ENCODE measurements around the gene ZRANB2.

The ZRANB2 gene, protein sequence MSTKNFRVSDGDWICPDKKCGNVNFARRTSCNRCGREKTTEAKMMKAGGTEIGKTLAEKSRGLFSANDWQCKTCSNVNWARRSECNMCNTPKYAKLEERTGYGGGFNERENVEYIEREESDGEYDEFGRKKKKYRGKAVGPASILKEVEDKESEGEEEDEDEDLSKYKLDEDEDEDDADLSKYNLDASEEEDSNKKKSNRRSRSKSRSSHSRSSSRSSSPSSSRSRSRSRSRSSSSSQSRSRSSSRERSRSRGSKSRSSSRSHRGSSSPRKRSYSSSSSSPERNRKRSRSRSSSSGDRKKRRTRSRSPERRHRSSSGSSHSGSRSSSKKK

GRCh38 chr1:71080739-71081696, at the start of gene ZRANB2:
ZRANB2 (minus strand) TSS chr1:71081035; CDS start chr1:71080995, 40 bp downstream.
- DNase-seq = peak; percentile 92

- DNase-seq = no peak
Observed at GRCh38 chr1:71128060-71128459, 47.2 kb upstream of the ZRANB2 start.

- no peak for DNase-seq
Observed at GRCh38 chr1:71118086-71118485, 37.3 kb upstream of the ZRANB2 start.

GRCh38 chr1:71116729-71117128, 35.9 kb upstream of the ZRANB2 start:
- DNase-seq = no peak

- DNase-seq = no peak
Observed at GRCh38 chr1:71106658-71107322, 26.0 kb upstream of the ZRANB2 start.

GRCh38 chr1:71104417-71104816, 23.6 kb upstream of the ZRANB2 start:
- no peak for DNase-seq

GRCh38 chr1:71101839-71102376, 21.1 kb upstream of the ZRANB2 start:
- no peak for DNase-seq

- no peak for DNase-seq
Observed at GRCh38 chr1:71097428-71097827, 16.6 kb upstream of the ZRANB2 start.

- DNase-seq = no peak
Observed at GRCh38 chr1:71094913-71095312, 14.1 kb upstream of the ZRANB2 start.

GRCh38 chr1:71093938-71094337, 13.1 kb upstream of the ZRANB2 start:
- no peak for DNase-seq

DNA sequence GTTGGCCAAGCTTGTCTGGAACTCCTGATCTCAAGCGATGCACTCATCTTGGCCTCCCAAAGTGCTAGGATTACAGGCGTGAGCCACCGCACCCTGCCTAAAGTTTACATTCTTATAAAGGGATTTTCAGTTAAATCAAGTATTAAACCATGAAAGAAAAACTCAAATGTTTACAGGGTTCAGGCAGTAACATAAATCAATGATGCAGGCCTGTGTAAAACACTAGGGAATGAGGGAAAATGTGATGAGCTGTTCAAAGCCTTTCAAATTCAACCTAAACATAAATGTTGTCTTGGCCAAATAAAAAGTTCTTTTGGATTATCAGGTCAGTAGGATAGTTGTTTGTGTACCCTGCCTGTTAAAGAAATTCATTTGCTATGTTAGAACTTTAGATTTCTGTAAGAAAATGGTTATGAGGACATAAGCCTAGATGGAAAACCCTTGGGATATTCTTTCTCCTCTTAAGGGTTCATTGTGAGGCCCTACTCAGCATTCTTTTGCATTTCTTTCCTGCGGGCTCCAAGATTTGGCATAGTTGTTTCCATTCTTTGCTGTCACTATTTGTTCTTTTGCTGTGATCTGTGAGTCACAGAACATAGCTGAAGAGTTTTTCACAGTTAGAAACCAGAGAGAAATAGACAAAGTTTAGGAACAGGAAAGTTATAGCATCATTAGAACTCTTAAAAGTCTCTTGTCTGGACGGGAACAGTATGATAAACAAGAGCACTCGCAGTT, 8.9 kb upstream of the ZRANB2 start:
- DNase-seq = no peak

- no peak for DNase-seq
Observed at GRCh38 chr1:71088645-71089287, 7.9 kb upstream of the ZRANB2 start.

GRCh38 chr1:71087713-71088112, 6.9 kb upstream of the ZRANB2 start:
- DNase-seq = no peak

DNA sequence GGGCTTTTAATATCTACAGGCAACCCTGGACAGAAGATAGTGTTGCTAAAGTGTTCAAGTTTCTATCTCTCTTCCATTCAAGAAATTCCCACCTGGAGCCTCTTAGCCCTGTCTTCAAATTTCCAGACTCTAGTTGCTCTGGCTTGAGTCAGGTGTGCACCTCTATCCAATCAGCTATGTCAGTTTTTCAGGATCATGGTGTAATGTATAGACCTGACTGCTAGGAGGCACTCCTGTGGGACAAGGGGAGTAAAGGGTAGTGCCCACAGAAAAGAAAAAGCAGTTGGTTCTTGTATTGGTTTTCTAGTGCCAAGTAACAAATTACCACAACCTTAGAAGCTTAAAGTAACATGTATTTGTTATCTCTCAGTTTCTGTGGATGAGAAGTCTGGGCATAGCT, 6.2 kb upstream of the ZRANB2 start:
- DNase-seq = no peak

DNA sequence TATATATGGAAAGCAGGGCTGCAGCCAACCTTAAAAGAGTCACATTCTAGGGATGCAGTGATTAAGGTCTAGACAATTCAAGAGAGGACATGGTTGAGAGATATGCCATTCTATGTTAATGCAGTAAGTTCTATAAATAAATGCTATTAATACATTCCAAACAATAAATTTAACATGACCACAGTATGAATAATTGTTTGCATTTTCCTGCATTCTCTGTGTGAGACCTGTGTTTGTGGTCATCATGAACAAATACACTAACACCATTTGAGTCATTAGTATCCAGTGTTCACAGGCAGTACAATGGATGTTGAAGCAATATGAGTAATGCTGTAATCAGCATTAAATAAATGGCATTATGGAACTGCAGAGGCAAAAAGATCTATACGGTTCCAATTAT, 5.5 kb upstream of the ZRANB2 start:
- no peak for DNase-seq

DNA sequence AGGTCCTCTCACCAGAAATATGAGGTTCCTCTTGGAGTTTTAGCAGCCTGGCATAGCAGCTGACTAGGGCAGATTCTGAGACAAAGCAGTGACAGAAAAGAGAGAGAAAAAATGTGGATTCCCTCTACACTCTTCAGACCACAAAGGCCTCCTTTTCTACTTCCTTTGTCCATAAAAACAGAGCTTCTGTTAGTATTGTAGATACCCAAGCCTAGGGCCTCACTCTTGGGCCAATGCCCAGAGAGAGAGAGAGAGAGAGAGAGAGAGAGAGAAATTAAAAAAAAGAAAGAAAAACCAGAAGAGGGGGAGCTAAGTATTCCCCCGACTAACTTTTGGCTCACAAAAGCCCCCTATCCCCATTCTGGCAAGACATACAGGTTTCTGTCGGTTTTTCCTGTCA, 2.4 kb upstream of the ZRANB2 start:
- DNase-seq = no peak

DNA sequence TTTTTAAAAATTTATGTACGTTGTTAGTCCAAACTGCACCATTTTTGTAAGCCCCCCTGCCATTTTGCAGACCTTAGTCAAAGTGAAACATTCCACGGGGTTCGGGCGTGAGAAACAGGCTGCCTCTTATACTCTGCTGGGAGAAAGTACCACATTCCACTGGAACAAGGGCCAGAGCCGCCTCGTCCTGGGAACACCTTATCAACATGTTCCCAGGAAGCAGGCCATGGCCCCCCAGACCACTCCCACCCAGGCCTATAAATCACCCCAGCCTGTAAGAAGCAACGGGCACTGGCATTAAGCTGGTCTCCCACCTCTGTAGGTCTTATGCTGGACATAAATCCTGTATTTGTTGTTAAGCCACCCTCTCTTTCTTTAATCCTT, 854 bp upstream of the ZRANB2 start:
- DNase-seq = no peak

- DNase-seq = peak; percentile 40
Observed at GRCh38 chr1:71080230-71080738, 551 bp downstream of the ZRANB2 start.

GRCh38 chr1:71074681-71075080, 6.2 kb downstream of the ZRANB2 start:
- no peak for DNase-seq

DNA sequence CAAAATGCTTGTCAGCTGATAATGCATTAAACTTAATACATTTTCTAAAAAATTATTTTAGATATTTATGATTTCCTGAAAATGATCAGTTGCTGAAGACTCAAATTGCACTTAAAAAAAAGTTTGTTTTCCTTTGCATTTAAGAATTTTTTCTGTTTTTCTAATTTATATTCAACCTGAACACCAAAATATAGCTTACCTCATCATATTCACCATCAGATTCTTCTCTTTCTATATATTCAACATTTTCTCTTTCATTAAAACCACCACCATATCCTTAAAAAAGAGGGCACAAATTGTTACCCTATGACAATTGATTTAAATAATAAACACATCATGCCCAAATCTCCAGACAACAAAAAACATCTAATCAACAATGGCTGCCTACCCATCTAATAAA, 8.6 kb downstream of the ZRANB2 start:
- no peak for DNase-seq

GRCh38 chr1:71071720-71072119, 9.1 kb downstream of the ZRANB2 start:
- DNase-seq = no peak

Data from activated CD4-positive, alpha-beta T cell treated with anti-CD3 and anti-CD28 coated beads for 48 hours (primary cell).